ENCODE results near the gene HMGXB4. TPM values are rescaled to one million over a fixed set of nuclear protein-coding genes. Genes with fewer than 3 reads are reported as not detected.

The HMGXB4 gene
- total and polyA plus RNA-seq, 9 of the 15 experiments (the other 6 are each of a cell fraction or from before 2014, with no cell fraction given): 9.9 to 31.4 (median 24.8) TPM

GRCh38 chr22:35301372-35301874 lies 44.1 kb downstream of the HMGXB4 start (continued):
- TF ChIP-seq MNT (conservative IDR thresholded peaks at IDR 0.05): 0 out of 4 replicates have a peak, but pooled peaks of 1 of the 2 experiments have one; percentile 38
- TF ChIP-seq NKRF (IDR thresholded peaks at IDR 0.05; ENCODE audit: borderline replicate concordance): no peak
- peak; percentile 45; the same call in 1 of the 2 replicates for TF ChIP-seq SMARCE1 (IDR thresholded peaks at IDR 0.05)
- TF ChIP-seq ATF3 (IDR thresholded peaks at IDR 0.05): peak; percentile 82
- TF ChIP-seq ATF3 (CRISPR knock-in tag; conservative IDR thresholded peaks at IDR 0.05): no peak
- 0 out of 4 replicates have a peak, but pooled peaks of 1 of the 2 experiments have one; percentile 4 for TF ChIP-seq RCOR1 (IDR thresholded peaks at IDR 0.05; ENCODE audit: borderline replicate concordance in 1 of 2, low read depth in 2 of 2, low read length in 2 of 2)
- peak; percentile 86 for TF ChIP-seq FOSL1 (tag; conservative IDR thresholded peaks at IDR 0.05)
- TF ChIP-seq ATF7 (IDR thresholded peaks at IDR 0.05): peak; percentile 43; the same call in 1 of the 2 replicates
- 0 out of 2 replicates have a peak, but pooled peaks have one; percentile 33 for TF ChIP-seq ETV1 (tag; conservative IDR thresholded peaks at IDR 0.05; ENCODE audit: low read depth)
- TF ChIP-seq JUND (IDR thresholded peaks at IDR 0.05; ENCODE audit: borderline replicate concordance, low read depth, low read length): peak; percentile 67; the same call in 1 of the 2 replicates
- peak; percentile 78; the same call in 2 of the 3 replicates for TF ChIP-seq JUND (tag; IDR thresholded peaks at IDR 0.05; ENCODE audit: borderline replicate concordance, low read depth, low read length)
- peak; percentile 80; the same call in 1 of the 2 replicates for TF ChIP-seq NFATC3 (IDR thresholded peaks at IDR 0.05)
- TF ChIP-seq CREB3L1 (IDR thresholded peaks at IDR 0.05; ENCODE audit: borderline replicate concordance, low read depth): 0 out of 2 replicates have a peak, but pooled peaks have one; percentile 15
- 0 out of 4 replicates have a peak, but pooled peaks of 1 of the 2 experiments have one; percentile 27 for TF ChIP-seq KDM1A (IDR thresholded peaks at IDR 0.05)
- no peak for TF ChIP-seq ADNP (tag; IDR thresholded peaks at IDR 0.05)
- peak; percentile 98 for TF ChIP-seq CEBPB (tag; IDR thresholded peaks at IDR 0.05)
- TF ChIP-seq ZNF592 (IDR thresholded peaks at IDR 0.05): 0 out of 2 replicates have a peak, but pooled peaks have one; percentile 19
